ENCODE data around the gene EYS. TPM values are rescaled to one million over a fixed set of nuclear protein-coding genes. Genes with fewer than 3 reads are reported as not detected.

Gene EYS
- total RNA-seq, 2 donors from 2014 or later, result not detected

DNA sequence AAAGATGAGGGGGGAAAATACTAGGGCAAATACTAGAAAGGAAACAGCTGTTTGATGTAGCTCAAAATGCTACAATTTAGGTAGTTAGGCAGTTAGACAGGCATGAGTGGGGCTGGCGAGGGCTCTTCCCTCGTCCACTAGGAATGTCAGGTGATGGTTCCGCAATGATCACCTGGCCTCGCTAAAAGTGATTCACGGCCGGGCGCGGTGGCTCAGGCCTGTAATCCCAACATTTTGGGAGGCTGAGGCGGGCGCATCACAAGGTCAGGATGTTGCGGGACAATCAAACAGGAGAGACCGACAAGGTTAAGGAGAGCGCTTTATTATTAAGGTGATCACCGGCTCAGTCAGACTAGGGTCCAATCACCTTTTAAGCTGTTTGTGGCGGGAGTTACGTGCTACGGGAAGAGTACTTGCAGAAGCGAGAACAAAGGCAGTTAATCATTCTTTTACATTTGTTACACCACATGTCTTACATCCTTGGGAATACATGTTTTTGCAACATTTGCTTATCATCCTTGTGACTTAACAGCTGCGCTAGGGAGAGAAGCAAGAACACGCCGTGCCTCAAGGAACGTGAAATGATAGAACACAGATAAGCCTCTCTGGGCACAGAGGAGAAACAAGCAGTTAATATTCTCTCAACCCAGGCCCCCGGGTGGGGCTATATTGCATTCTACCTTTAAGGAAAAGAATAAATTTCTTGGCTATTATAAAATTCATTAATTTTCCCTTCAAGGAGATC lies 1025.4 kb downstream of the EYS start:
- ATAC-seq (replicated peaks in 1 of 2) (no peak), DNase-seq (no peak)
- Mint-ChIP-seq H3K27ac (no peak overlapping the region), H3K9me3 (peaks cover 7 to 8% of the 10 kb centered on the region in 2 donors), H3K4me3 (no peak overlapping the region), H3K36me3 (ENCODE audit: insufficient read depth in 2 of 2) (peaks cover 0 to 1% of the 10 kb centered on the region in 2 donors), H3K27me3 (ENCODE audit: low read depth) (no peaks in the 10 kb centered on the region), H3K4me1 (ENCODE audit: low read depth) (no peaks in the 10 kb centered on the region)

DNA sequence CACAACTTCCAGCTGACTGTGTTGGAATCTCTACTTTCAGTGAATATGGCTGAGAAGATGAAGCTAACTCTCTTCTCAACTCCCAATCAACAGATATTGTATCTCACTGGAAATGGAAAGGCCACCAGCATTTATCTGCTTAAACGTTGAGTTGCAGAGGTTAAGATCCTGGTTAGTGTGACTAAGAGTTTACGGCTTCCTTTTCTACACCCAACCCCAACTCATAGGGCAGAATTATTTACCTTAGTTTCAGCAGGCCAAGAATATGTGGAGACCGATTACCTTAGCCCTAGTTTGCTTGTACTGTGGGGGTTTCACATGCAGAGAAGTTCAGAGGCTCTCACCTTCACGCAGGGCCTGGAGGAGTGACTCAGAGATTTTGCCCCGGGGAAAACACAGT lies 1026.6 kb downstream of the EYS start:
- ATAC-seq (replicated peaks in 1 of 2), result no peak
- Mint-ChIP-seq H3K27me3 (ENCODE audit: low read depth) (no peaks in the 10 kb centered on the region), H3K4me1 (ENCODE audit: low read depth) (no peaks in the 10 kb centered on the region), H3K9me3 (peaks cover 7 to 8% of the 10 kb centered on the region in 2 donors), H3K36me3 (ENCODE audit: insufficient read depth in 2 of 2) (peaks cover 0 to 1% of the 10 kb centered on the region in 2 donors), H3K4me3 (no peak overlapping the region), H3K27ac (no peak overlapping the region)
- DNase-seq, result no peak

DNA sequence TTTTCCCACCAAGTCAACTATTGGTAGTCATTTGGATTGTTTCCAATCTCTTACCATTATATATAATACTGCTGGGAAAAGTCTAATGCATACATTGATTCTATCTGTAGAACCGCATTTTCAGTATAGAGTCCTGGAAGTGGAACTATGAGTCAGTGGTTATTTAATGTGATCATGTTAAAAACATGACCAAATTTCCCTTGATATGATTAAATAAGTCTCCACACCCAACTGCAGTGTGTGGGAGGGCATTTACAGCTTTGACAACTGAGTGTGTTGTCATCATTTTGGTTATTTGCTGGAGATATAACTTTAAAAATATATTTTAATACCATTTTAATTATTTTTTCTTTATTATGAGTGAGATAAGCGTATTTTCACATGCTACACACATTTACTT lies 1027.6 kb downstream of the EYS start:
- no peaks in the 10 kb centered on the region for H3K27me3 Mint-ChIP-seq (ENCODE audit: low read depth)
- peaks cover 0 to 1% of the 10 kb centered on the region in 2 donors for H3K36me3 Mint-ChIP-seq (ENCODE audit: insufficient read depth in 2 of 2)
- peaks cover 7 to 8% of the 10 kb centered on the region in 2 donors for H3K9me3 Mint-ChIP-seq
- H3K4me1 Mint-ChIP-seq (ENCODE audit: low read depth), result no peaks in the 10 kb centered on the region
- H3K4me3 Mint-ChIP-seq, result no peak overlapping the region
- no peak for ATAC-seq (replicated peaks in 1 of 2)
- no peak for DNase-seq
- H3K27ac Mint-ChIP-seq, result no peak overlapping the region

DNA sequence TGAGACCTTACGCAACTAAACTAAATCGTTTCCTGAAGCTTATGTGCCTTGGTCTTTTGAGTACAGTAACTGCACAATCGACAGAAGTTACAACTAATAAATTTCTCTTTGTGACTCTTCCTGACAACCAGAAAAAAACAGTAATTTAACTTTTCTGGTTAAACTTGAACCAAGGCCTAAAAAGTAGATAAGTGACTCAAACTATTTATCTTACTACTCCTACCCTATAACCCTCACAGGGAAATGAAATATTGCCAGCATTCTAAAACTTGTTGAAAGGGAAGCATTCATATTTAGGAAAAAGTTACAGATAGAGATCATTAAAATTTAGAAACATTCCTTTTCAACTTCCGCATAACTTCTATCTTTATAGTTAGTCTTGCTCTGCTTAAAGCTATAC lies 1034.4 kb downstream of the EYS start:
- H3K36me3 Mint-ChIP-seq (ENCODE audit: insufficient read depth in 2 of 2), result no peaks in the 10 kb centered on the region
- H3K27me3 Mint-ChIP-seq (ENCODE audit: low read depth), result no peaks in the 10 kb centered on the region
- DNase-seq, result no peak
- no peak overlapping the region for H3K27ac Mint-ChIP-seq
- ATAC-seq (replicated peaks in 1 of 2), result no peak
- H3K4me1 Mint-ChIP-seq (ENCODE audit: low read depth), result no peaks in the 10 kb centered on the region
- no peak overlapping the region for H3K4me3 Mint-ChIP-seq
- H3K9me3 Mint-ChIP-seq, result peaks cover 0 to 4% of the 10 kb centered on the region in 2 donors

DNA sequence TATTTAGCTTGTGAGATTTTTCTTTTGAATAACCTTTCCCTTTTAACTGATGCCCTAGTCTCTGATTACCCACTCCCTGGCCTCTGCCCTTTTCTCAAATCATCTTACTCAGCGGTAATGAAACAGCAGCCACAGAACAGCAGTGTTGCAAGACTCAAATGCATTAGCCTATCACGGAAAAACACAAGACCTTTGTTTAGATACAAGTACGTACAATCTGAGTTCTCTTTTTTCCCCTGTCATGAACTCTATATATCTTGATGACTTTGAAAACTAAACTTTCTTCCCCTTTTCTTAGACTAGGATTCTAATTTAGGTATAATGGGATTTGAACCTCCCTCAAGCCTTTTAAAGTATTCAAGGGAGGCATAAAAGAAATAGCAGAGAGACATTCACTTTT lies 1034.9 kb downstream of the EYS start:
- DNase-seq (no peak), ATAC-seq (replicated peaks in 1 of 2) (no peak)
- Mint-ChIP-seq H3K27me3 (ENCODE audit: low read depth) (no peaks in the 10 kb centered on the region), H3K27ac (no peak overlapping the region), H3K9me3 (peaks cover 0 to 4% of the 10 kb centered on the region in 2 donors), H3K36me3 (ENCODE audit: insufficient read depth in 2 of 2) (no peaks in the 10 kb centered on the region), H3K4me1 (ENCODE audit: low read depth) (no peaks in the 10 kb centered on the region), H3K4me3 (no peak overlapping the region)

DNA sequence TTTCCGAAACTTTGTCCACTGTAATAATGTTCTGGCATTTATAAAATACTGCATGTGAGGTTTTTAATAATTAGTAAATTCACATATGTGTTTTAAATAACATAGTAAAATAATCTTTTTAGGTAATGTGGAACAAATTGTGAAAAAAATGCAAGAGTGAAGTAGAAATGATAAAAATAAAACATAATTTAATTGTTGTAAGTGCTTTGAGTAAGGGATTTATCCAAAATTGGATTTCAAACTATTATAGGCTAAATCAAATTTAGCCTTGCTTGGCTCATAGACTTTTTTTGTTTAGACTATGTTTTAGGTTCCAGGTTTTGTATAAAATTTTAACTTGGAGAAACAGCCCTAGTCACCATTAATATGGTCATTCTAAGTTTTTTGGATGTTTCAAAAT lies 1041.9 kb downstream of the EYS start:
- H3K4me3 Mint-ChIP-seq, result no peak overlapping the region
- DNase-seq (no peak), ATAC-seq (replicated peaks in 1 of 2) (no peak)
- no peaks in the 10 kb centered on the region for H3K4me1 Mint-ChIP-seq (ENCODE audit: low read depth)
- no peaks in the 10 kb centered on the region for H3K36me3 Mint-ChIP-seq (ENCODE audit: insufficient read depth in 2 of 2)
- H3K9me3 Mint-ChIP-seq, result peaks cover 11% of the 10 kb centered on the region in 2 donors
- H3K27ac Mint-ChIP-seq, result no peak overlapping the region
- no peaks in the 10 kb centered on the region for H3K27me3 Mint-ChIP-seq (ENCODE audit: low read depth)

DNA sequence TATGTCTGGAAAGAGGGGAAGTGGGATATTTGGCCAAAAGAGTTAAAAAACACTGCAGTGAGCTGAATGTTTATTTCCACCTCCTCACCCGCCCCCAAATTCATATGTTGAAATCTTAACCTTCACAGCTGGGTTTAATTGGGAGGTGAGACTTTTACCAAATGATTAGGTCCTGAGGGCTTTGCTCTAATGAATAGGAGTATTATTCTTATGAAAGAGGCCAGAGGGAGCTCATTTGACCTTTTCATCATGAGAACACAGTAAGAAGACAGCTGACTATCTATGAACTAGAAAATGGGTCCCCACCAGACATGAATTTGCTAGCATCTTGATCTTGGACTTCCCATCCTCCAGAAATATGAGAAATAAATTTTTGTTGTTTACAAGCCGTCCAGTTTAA lies 1042.5 kb downstream of the EYS start:
- H3K9me3 Mint-ChIP-seq, result peaks cover 11% of the 10 kb centered on the region in 2 donors
- H3K36me3 Mint-ChIP-seq (ENCODE audit: insufficient read depth in 2 of 2), result no peaks in the 10 kb centered on the region
- ATAC-seq (replicated peaks in 1 of 2) (no peak), DNase-seq (no peak)
- H3K27ac Mint-ChIP-seq, result no peak overlapping the region
- no peak overlapping the region for H3K4me3 Mint-ChIP-seq
- H3K27me3 Mint-ChIP-seq (ENCODE audit: low read depth), result no peaks in the 10 kb centered on the region
- no peaks in the 10 kb centered on the region for H3K4me1 Mint-ChIP-seq (ENCODE audit: low read depth)

DNA sequence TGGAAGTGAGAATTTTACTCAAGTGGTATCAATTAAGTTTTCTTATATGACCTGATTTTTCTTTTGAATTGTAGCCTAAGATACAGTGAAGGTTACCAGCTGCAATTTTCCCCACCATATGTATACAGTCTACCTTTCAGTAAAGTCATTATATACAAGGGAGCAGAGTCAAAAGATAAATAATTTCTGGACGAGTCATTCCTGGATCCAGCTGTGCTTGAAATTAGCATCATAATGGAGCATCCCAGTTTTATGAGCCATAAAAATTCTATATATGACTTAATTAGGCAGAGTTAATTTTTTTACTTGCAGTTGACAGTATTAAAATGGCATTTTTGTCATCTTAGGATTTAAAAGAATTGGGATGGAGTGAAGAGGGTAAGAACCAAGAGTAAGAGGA lies 1063.0 kb downstream of the EYS start:
- Mint-ChIP-seq H3K9me3 (peaks cover 2 to 3% of the 10 kb centered on the region in 2 donors), H3K36me3 (ENCODE audit: insufficient read depth in 2 of 2) (no peaks in the 10 kb centered on the region), H3K4me1 (ENCODE audit: low read depth) (no peaks in the 10 kb centered on the region), H3K27ac (no peak overlapping the region), H3K4me3 (no peak overlapping the region), H3K27me3 (ENCODE audit: low read depth) (no peaks in the 10 kb centered on the region)
- DNase-seq (no peak), ATAC-seq (replicated peaks in 1 of 2) (no peak)

DNA sequence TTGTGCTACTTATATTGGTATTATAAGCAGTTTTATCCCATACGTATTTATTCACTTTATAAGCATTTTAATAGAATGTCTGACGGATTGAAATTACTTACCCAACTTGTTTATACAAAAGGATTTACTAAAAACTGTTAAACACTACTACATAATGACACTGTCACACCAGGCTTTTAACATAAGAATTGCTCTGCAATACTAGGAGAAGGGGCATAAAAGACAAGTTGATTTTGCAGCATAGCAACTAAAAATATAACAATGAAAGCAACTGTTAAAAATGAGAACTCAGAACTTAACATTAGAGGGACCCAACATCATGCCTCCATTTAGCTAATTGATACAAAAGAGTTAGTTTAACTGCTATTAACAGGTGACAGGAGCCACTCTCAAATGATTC lies 1076.1 kb downstream of the EYS start:
- peaks cover 0 to 3% of the 10 kb centered on the region in 2 donors for H3K9me3 Mint-ChIP-seq
- no peak overlapping the region for H3K27ac Mint-ChIP-seq
- H3K36me3 Mint-ChIP-seq (ENCODE audit: insufficient read depth in 2 of 2), result no peaks in the 10 kb centered on the region
- H3K4me1 Mint-ChIP-seq (ENCODE audit: low read depth), result no peaks in the 10 kb centered on the region
- ATAC-seq (replicated peaks in 1 of 2) (no peak), DNase-seq (no peak)
- H3K27me3 Mint-ChIP-seq (ENCODE audit: low read depth), result no peaks in the 10 kb centered on the region
- no peak overlapping the region for H3K4me3 Mint-ChIP-seq

DNA sequence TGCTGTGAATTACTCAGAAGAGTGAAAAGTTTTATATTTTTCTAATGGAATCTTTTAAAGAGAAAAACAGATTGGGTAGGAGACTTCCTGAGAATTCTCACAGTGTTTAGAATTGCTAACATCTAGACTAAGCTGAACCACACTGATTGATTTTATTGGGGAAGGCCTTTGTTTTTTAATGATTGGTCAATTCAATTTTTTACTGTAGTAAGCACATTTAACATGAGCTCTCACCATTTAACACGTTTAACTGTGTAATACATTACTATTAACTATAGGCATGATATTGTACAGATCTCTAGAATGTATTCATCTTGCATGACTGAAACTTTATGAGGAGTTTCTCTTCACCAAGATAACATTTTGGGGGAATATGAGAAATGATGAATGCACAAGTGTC lies 1084.1 kb downstream of the EYS start:
- no peaks in the 10 kb centered on the region for H3K4me1 Mint-ChIP-seq (ENCODE audit: low read depth)
- no peak for ATAC-seq (replicated peaks in 1 of 2)
- DNase-seq, result no peak
- no peaks in the 10 kb centered on the region for H3K36me3 Mint-ChIP-seq (ENCODE audit: insufficient read depth in 2 of 2)
- no peak overlapping the region for H3K4me3 Mint-ChIP-seq
- H3K9me3 Mint-ChIP-seq, result peaks cover 0 to 7% of the 10 kb centered on the region in 2 donors
- H3K27me3 Mint-ChIP-seq (ENCODE audit: low read depth), result no peaks in the 10 kb centered on the region
- no peak overlapping the region for H3K27ac Mint-ChIP-seq

DNA sequence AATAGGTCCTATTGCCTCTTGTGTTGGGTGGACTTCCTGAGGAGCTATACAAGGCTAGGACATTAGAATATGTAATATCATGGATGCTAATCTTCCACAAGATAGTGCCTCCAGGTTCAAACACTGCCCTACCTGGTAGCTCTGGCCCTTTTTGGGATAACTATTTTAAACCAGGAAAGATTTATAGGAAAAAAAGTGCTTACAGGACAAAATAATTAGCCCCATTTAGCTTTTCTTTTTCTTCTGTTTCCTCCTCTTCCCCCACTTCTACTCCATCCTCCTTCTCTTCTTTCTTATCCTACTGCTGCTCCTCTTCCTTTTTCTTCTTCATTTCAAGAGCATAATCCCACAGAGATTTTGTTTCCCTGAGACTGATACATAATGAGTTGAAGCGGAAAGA lies 1104.0 kb downstream of the EYS start:
- no peak for ATAC-seq (replicated peaks in 1 of 2)

DNA sequence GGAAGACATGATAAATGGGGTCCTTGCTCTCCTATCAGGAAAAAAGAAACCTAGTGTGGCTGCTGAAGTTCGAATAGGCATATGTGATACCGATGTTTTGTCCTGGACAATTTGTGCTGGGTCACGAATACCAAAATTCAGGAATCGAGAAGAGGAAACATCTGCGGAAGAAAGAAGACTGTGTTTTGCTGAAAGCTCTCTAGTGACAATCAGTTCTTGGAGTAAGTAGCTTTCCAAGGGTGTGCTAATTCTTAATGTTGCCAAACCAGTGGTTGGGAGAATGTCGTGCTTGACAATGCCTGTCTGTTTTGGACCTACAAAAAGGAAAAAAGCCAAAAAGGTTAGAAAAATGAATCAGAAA lies 1115.4 kb downstream of the EYS start:
- H3K4me3 Mint-ChIP-seq, result no peak overlapping the region
- no peak overlapping the region for H3K27ac Mint-ChIP-seq
- ATAC-seq (replicated peaks in 1 of 2), result no peak
- DNase-seq, result no peak
- H3K4me1 Mint-ChIP-seq (ENCODE audit: low read depth), result no peaks in the 10 kb centered on the region
- peaks cover 7 to 8% of the 10 kb centered on the region in 2 donors for H3K9me3 Mint-ChIP-seq
- no peaks in the 10 kb centered on the region for H3K27me3 Mint-ChIP-seq (ENCODE audit: low read depth)
- peaks cover 0 to 2% of the 10 kb centered on the region in 2 donors for H3K36me3 Mint-ChIP-seq (ENCODE audit: insufficient read depth in 2 of 2)

More for the DNA sequence above, 1104.0 kb downstream of the EYS start:
- Mint-ChIP-seq H3K27ac (no peak overlapping the region), H3K36me3 (ENCODE audit: insufficient read depth in 2 of 2) (no peaks in the 10 kb centered on the region), H3K27me3 (ENCODE audit: low read depth) (no peaks in the 10 kb centered on the region), H3K4me1 (ENCODE audit: low read depth) (no peaks in the 10 kb centered on the region), H3K4me3 (no peak overlapping the region), H3K9me3 (peaks cover 5 to 9% of the 10 kb centered on the region in 2 donors)
- DNase-seq, result no peak

DNA sequence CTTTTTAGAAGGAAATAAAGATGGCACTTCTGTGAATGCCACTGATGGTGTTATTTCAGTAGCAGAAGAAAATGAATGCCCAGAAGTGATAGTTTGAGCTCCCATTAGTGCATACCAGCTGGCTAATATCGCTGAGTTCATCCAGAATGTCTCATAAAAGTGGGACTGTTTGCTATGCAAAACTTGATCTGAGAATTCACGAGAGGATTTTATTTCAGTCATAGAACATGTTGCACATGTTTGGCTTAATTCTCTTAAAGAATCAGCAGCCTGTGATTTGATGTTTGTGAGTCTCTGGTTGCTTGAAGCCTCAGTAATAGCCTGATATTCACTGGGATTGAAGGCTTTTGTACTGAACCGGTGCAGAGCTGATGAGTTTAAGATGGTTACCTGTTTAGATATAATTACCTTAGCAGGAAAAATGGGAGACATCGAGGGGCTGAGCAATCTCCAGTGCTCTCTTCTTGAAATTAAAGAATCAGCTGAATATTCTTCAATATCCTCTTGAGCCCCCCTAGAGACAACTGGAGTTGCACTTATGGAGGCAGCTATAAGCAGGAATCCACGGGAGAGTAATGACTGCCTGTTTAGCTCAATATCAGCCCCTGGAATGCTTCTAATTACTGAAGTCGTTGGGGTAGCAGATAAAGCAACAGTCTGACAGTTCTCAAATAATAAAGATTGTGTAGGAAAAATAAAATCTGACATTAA lies 1115.9 kb downstream of the EYS start:
- Mint-ChIP-seq H3K4me1 (ENCODE audit: low read depth) (no peaks in the 10 kb centered on the region), H3K27ac (no peak overlapping the region), H3K27me3 (ENCODE audit: low read depth) (no peaks in the 10 kb centered on the region), H3K9me3 (peaks cover 6 to 8% of the 10 kb centered on the region in 2 donors), H3K36me3 (ENCODE audit: insufficient read depth in 2 of 2) (peaks cover 0 to 2% of the 10 kb centered on the region in 2 donors), H3K4me3 (no peak overlapping the region)
- DNase-seq (no peak), ATAC-seq (replicated peaks in 1 of 2) (no peak)

DNA sequence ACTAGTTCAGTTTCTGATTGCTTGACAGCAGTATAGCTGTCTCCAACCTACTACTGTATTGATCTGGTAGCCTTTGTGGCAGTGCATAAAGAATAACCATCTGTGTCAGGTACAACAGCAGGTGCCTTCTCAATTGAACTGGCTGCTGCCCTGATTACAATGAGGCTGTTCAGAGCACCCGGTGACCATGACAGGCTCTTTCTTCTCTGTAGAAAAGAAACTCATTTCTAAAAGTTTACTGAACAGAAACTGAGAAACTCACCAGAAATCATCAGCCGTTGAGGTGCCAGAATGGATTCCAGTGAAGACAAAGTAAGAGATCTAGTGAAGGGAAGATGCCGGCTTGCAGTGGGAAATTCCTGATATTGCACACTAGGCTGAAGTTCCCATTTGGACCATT lies 1117.1 kb downstream of the EYS start:
- ATAC-seq (replicated peaks in 1 of 2) (no peak), DNase-seq (no peak)
- Mint-ChIP-seq H3K4me3 (no peak overlapping the region), H3K27ac (no peak overlapping the region), H3K27me3 (ENCODE audit: low read depth) (no peaks in the 10 kb centered on the region), H3K9me3 (peaks cover 3% of the 10 kb centered on the region in 2 donors), H3K36me3 (ENCODE audit: insufficient read depth in 2 of 2) (no peaks in the 10 kb centered on the region), H3K4me1 (ENCODE audit: low read depth) (no peaks in the 10 kb centered on the region)

Measured in activated T-cell treated with anti-CD3 and anti-CD28 coated beads, Interleukin-2, amount 50 U/mL, for 72 hours (primary cell).